NCI-H1436 (cell line): ENCODE data around the gene ARHGEF1.
"Not testable (repeated sequence)": the region's sequence is repeated elsewhere in the genome, so short reads cannot be mapped to it uniquely, and the experiment has no call there.

Source experiments
- DNase-seq: peaks from one replicate; lab custom pipeline; 2025; lab: John Stamatoyannopoulos, UW

ARHGEF1 gene

GRCh38 chr19:41905273-41906002 is 22.5 kb downstream of the ARHGEF1 start:
- no peak for DNase-seq

GRCh38 chr19:41906271-41906670 is 23.3 kb downstream of the ARHGEF1 start:
- DNase-seq: no peak

GRCh38 chr19:41906916-41907680 is 24.1 kb downstream of the ARHGEF1 start:
- DNase-seq: no peak

- no peak for DNase-seq
Measured at GRCh38 chr19:41907994-41908615, 25.1 kb downstream of the ARHGEF1 start.

- no peak for DNase-seq
Measured at GRCh38 chr19:41908724-41909464, 25.9 kb downstream of the ARHGEF1 start.

- no peak for DNase-seq
Measured at GRCh38 chr19:41909706-41910105, 26.7 kb downstream of the ARHGEF1 start.

- DNase-seq: no peak
Measured at GRCh38 chr19:41910240-41910991, 27.4 kb downstream of the ARHGEF1 start.

- no peak for DNase-seq
Measured at GRCh38 chr19:41910992-41911888, 28.3 kb downstream of the ARHGEF1 start.

GRCh38 chr19:41911889-41912731 is 29.1 kb downstream of the ARHGEF1 start:
- no peak for DNase-seq

- DNase-seq: no peak
Measured at GRCh38 chr19:41912899-41913537, 30.0 kb downstream of the ARHGEF1 start.

GRCh38 chr19:41913538-41914423 is 30.8 kb downstream of the ARHGEF1 start:
- no peak for DNase-seq

- not testable (repeated sequence) for DNase-seq
Measured at GRCh38 chr19:41914424-41914834, 31.4 kb downstream of the ARHGEF1 start.

GRCh38 chr19:41915021-41915775 is 32.2 kb downstream of the ARHGEF1 start:
- DNase-seq: no peak

GRCh38 chr19:41915776-41916414 is 32.9 kb downstream of the ARHGEF1 start:
- DNase-seq: no peak

- no peak for DNase-seq
Measured at GRCh38 chr19:41917676-41918075, 34.7 kb downstream of the ARHGEF1 start.

- no peak for DNase-seq
Measured at GRCh38 chr19:41918095-41918494, 35.1 kb downstream of the ARHGEF1 start.
